ENCODE results near the gene TBCK. TPM values are rescaled to one million over a fixed set of nuclear protein-coding genes. Genes with fewer than 3 reads are reported as not detected.

Gene TBCK
- total and polyA plus RNA-seq, 8 donors, result 36.1 to 60.0 (median 46.2) TPM

DNA sequence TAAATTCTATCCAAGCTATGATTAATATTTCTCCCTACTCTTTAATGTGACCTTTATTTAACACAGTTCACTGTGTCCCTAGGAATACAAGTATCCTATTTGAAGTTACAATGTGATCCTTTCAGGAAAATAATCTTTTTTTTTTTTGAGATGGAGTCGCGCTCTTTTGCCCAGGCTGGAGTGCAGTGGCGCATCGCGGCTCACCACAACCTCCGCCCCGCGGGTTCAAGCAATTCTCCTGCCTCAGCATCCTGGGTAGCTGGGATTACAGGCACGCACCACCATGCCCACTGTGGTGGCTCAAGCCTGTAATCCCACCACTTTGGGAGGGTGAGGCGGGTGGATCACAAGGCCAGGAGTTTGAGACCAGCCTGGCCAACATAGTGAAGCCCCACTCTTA is 21.9 kb downstream of the TBCK start:
- ATAC-seq (no peak), DNase-seq (peak in 1 of 4 donors; percentile 46)
- H3K4me1 ChIP-seq, result no peaks in the 10 kb centered on the region
- H3K27me3 ChIP-seq, result no peaks in the 10 kb centered on the region
- no peak overlapping the region for H3K27ac ChIP-seq
- H3K36me3 ChIP-seq, result peaks cover 0 to 47% of the 10 kb centered on the region in 2 donors
- no peaks in the 10 kb centered on the region for H3K9me3 ChIP-seq
- intact Hi-C loops (cut with DNase I), result no loop called here
- TF ChIP-seq, protein P1, sequence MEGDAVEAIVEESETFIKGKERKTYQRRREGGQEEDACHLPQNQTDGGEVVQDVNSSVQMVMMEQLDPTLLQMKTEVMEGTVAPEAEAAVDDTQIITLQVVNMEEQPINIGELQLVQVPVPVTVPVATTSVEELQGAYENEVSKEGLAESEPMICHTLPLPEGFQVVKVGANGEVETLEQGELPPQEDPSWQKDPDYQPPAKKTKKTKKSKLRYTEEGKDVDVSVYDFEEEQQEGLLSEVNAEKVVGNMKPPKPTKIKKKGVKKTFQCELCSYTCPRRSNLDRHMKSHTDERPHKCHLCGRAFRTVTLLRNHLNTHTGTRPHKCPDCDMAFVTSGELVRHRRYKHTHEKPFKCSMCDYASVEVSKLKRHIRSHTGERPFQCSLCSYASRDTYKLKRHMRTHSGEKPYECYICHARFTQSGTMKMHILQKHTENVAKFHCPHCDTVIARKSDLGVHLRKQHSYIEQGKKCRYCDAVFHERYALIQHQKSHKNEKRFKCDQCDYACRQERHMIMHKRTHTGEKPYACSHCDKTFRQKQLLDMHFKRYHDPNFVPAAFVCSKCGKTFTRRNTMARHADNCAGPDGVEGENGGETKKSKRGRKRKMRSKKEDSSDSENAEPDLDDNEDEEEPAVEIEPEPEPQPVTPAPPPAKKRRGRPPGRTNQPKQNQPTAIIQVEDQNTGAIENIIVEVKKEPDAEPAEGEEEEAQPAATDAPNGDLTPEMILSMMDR (IDR thresholded peaks at IDR 0.05), result no peak
- no peak overlapping the region for H3K4me3 ChIP-seq

DNA sequence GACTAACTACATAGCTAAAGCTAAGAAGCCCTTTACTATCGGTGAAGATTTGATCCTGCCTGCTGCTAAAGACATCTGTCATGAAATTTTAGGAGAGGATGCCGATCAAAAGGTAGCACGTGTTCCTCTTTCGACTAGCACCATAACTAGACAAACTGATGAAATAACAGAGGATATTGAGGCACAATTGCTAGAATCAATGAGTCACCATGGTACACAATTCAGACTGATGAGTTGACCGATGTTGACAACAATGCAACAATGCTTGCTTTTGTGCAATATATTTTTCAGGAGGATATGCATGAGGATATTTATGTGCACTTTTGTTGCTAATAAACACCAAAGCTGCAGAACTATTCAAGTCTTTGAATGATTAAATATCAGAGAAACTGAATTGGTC is 24.3 kb downstream of the TBCK start:
- no peak overlapping the region for H3K27ac ChIP-seq
- H3K4me3 ChIP-seq, result no peak overlapping the region
- TF ChIP-seq, protein P1 (IDR thresholded peaks at IDR 0.05), result no peak
- H3K4me1 ChIP-seq, result no peaks in the 10 kb centered on the region
- H3K36me3 ChIP-seq, result peaks cover 0 to 44% of the 10 kb centered on the region in 2 donors
- intact Hi-C loops (cut with DNase I), result no loop called here
- no peaks in the 10 kb centered on the region for H3K27me3 ChIP-seq
- no peaks in the 10 kb centered on the region for H3K9me3 ChIP-seq
- DNase-seq (no peak), ATAC-seq (no peak)

DNA sequence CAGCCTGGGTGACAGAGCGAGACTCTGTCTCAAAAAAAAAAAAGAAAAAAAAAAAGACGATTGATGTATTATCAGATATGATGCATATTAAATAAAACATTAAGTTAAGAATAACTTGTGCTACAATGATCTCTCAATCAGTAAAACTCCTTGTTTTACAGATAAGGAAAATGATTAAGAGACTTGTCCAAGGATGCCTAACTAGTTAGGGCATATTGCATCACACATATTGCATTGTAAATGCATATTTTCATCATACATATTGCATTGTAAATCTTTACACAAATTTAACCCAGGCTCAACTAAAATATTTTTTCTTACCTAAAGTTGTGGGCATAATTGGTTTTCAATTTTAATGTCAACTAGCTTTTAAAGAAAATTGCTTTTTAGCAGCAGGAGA is 26.3 kb downstream of the TBCK start:
- intact Hi-C loops (cut with DNase I), result no loop called here
- Histone ChIP-seq H3K4me1 (no peaks in the 10 kb centered on the region), H3K27ac (no peak overlapping the region), H3K4me3 (no peak overlapping the region), H3K9me3 (no peaks in the 10 kb centered on the region), H3K27me3 (no peaks in the 10 kb centered on the region), H3K36me3 (peaks cover 0 to 29% of the 10 kb centered on the region in 2 donors)
- ATAC-seq, result no peak
- no peak for DNase-seq
- TF ChIP-seq, protein P1 (IDR thresholded peaks at IDR 0.05), result no peak

DNA sequence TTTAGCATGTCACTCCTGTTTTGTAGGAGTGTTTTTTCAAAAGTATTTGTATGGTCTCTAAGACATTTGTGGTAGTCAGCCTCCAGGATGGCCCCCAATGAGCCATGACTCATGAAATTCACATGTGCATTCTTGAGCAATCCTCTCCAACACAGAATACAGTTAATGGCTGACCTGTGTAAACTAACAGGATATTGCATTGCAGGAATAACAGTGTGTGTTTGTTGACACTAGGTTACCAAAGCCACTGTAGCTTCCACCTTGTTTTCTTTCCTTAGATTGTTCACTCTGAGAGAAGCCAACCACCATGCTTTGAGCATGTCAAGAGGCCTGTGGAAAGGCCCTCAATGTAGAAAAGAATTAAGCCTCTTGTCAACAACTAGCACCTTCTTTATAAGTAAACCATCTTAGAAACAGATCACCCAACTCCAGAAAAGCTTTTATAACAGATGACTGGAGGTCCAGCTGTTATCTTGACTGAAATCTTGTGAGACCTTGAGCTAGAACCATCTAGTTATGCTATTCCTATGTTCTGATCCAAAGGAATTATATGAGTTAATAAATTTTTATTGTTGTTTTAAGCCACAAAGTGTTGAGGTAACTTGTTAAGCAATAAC is 28.5 kb downstream of the TBCK start:
- intact Hi-C loops (cut with DNase I), result no loop called here
- TF ChIP-seq, protein P1 (IDR thresholded peaks at IDR 0.05), result no peak
- H3K27me3 ChIP-seq, result no peaks in the 10 kb centered on the region
- no peak overlapping the region for H3K27ac ChIP-seq
- peaks cover 0 to 13% of the 10 kb centered on the region in 2 donors for H3K36me3 ChIP-seq
- no peak overlapping the region for H3K4me3 ChIP-seq
- ATAC-seq (peak; percentile 92), DNase-seq (no peak)
- H3K4me1 ChIP-seq, result no peaks in the 10 kb centered on the region
- no peaks in the 10 kb centered on the region for H3K9me3 ChIP-seq

DNA sequence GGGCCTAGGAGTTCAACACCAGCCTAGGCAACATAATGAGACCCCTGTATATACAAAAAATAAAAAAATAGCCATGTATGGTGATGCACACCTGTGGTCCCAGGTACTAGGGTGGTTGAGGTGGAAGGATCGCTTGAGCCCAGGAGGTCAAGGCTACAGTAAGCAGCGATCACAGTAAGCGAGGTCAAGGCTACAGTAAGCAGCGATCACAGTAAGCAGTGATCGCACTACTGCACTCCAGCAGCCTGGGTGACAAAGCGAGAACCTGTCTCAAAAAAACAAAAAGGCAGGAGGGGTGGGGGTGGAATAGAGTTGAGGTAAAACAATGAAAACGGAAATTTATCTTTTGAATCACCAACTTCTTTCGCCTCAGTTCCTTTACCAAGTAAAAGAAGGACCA is 29.4 kb downstream of the TBCK start:
- no peak overlapping the region for H3K4me3 ChIP-seq
- no peak for DNase-seq
- ATAC-seq, result no peak
- TF ChIP-seq, protein P1 (IDR thresholded peaks at IDR 0.05), result no peak
- no peaks in the 10 kb centered on the region for H3K4me1 ChIP-seq
- peaks cover 0 to 8% of the 10 kb centered on the region in 2 donors for H3K36me3 ChIP-seq
- H3K9me3 ChIP-seq, result no peaks in the 10 kb centered on the region
- no peak overlapping the region for H3K27ac ChIP-seq
- H3K27me3 ChIP-seq, result no peaks in the 10 kb centered on the region
- intact Hi-C loops (cut with DNase I), result no loop called here
